OCI-M1 (cell line): ENCODE data around the gene CXADR.

Source experiments
- DNase-seq: peaks from one replicate; lab custom pipeline; 2025; lab: John Stamatoyannopoulos, UW

Gene CXADR

DNA sequence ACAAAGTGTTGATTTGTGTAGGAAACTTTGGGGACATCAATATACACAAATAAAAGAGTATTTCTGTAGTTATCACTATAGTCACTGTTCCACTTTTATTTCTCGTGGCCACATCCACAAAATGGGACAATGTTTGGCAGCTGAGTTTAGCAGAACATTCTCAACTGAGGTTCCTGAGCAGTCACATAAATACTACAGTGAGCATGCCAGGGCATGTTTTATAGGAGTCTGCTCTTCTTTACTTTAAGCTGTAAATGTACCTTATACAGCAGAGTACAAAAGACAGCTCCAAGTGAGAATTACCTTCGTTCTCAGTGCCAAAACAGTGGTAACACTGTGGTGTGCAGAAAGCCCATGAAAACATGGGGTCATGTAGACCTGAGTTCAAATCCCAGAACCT, 94.8 kb downstream of the CXADR start:
- DNase-seq: no peak

DNA sequence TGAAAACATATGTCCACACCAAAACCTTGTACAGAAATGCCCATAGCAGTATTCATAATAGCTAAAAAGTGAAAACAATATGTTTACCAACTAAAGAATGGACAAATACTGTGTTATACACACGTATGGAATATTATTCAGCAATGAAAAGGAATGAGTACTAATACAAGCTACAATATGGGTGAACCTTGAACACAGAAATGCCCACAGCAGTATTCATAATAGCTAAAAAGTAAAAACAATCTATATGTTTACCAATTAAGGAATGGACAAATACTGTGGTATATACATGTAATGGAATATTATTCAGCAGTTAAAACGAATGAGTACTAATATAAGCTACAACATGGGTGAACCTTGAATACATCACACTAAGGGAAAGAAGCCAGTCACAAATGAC, 96.8 kb downstream of the CXADR start:
- no peak for DNase-seq

DNA sequence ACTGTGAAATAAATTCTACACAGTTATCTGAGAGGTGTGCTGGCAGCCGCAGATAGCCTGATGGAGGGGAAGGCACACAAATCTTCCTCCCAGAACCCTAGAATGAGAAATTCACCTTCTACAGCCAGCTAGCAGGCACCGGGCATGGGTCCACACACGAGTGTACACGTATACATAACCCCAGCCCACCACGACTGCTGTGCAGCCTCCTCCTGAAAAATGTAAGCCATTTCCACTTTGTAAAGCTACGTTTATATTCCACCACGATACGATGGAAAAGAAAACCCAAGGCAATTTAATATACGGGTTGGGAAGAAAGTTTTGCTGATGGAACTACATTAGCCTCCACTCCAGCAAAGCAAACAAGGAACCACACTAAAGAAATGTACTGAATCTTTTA, 98.1 kb downstream of the CXADR start:
- DNase-seq: peak; percentile 72

DNA sequence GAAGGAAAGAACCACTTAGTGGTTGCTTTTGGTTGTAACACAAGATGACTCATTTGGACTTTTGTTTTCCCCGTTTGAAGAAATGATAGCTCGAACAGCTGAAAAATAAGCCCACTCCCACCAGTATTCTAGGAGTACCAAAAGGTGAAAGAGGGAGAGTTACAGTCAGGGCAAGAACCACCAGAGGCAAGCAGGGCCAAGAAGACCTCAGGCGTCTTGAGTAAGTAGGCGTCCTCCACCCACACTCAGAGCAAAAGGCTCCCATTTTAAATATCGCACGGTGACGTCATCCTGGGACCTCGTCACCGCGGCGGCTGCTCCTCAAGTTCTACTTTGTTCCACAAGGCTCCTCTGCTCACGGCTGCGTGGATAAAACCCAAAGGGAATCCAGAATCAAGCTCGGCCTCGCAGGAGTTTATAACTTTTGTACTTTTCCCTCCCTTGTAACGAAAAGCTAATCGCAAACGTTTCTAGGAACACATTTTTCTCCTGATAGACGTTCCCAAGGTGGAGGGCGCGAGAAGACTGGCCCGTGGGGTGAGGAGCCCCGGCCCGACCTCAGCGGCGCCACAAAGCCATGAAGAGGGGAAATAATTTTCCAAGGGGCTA, 98.7 kb downstream of the CXADR start:
- peak; percentile 88 for DNase-seq

DNA sequence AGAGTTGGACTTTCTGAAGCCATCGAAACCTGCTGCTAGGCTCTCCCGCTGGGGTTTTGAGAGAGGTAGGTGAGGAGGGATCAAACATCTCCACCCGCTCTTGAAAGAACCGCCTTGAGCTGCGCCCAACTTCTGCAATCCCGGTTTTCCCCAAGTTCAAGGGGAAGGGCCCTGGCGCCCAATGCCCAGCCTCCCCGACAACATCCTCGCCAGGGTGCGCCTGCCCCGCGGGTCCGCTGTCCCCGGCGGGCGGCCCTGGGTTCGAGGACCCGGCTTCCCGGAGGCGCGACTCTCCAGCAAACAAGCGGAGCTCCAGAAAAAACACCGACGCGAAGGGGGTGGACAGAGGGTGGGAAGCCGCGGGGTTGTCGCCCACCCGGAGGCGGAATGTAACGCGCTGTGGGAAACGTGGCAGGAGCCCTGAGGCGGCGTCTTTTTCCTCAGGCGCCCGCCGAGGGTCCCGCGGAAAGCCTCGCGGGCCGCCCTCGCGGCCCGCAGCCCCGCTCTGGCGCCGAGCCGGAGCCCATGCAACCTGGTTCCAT, 99.3 kb downstream of the CXADR start:
- DNase-seq: no peak

DNA sequence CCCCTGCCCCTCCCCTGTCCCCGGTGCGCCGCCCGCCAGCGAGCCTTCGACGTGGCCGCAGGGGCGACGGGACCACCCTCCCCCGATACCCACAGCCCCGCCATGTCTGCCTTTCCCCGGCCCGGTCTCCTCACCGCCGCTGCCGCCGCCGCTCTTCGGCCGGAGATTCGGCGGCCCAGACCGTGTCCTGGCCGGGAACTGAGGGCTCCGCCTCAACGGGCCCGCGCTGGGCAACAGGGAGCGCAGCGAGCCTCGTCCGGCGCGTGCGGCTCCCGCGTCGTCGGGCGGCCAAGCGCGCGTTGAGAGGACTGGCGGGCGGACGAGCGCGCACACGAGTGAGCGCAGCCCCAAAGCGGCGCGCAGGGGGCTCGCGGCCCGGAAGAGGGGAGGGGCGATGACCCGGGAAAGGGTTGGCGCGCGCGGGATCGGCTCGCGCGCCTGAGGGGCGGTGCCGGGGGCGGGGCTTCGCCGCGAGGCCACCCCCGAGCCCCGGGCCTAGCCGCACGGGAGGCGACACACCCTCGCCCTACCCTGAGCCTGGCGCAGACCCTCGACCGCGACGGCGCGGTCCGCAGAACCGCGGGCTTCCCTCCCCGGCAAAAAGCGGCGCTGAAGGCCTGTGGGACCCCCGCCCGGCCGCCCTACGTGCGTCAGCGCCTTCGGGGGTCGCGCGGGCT, 99.9 kb downstream of the CXADR start, which contains the start of gene BTG3:
Gene BTG3, minus strand, starts transcription at position 337 of the 677 bp plus-strand sequence. CDS start 3,757 bp downstream, outside the sequence.
- peak; percentile 83 for DNase-seq

DNA sequence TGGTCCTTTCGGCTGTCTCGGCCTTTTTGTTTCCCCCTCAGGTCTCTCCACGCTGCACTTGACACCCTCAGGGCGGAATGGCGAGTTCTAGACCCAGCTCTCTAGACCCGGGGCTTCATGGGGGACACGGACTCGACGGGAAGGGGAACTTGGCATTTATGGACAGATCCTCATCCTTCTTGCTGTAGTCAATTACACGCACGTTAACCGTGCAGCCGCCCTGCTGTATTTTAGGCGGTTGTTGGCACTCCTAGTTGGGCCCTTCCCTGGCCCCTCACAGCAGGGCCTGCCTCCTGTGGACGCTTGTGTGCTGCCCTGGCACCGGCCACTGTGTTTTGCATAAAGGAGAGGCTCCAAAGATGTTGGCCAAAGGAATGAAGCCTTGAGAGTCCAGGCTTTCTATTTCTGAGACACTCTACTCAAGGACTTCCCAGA, 100.4 kb downstream of the CXADR start:
- no peak for DNase-seq

DNA sequence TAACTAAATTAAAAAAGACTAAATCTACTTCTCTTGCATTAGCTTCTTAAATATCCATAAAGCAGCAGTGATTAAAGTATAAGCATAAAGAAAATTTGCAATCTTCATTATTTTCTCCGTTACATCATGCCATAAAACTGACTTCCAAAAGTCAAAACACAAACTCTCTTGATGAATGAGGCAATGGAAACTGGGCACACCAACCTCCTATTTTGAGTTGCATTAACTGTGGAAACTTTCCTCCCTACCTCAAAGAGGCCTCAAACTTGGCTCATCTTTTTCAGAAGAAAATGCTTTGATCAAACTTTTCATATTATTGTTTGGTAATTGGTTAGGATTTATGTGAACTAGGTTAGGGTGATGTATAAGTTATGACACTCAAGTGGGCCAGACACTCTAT, 104.0 kb downstream of the CXADR start:
- DNase-seq: no peak

DNA sequence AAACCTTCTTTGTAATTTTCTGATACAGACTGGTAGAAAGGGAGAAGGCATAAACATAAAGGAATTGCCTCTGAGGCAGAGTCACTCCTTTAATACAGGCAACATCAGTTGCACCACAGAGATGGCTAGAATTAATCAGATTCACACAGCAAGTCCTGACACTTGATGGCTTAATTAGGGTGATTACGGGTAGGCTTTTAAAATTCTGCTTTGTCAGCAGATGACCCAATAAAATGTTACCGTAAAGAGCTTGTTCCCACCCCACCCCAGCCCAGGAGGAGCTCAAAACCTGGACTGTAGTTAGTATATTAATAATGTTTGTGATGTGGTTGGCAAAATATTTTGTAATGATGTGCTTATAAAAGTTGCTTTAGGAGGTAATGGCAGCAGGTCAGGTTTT, 109.2 kb downstream of the CXADR start:
- DNase-seq: no peak

DNA sequence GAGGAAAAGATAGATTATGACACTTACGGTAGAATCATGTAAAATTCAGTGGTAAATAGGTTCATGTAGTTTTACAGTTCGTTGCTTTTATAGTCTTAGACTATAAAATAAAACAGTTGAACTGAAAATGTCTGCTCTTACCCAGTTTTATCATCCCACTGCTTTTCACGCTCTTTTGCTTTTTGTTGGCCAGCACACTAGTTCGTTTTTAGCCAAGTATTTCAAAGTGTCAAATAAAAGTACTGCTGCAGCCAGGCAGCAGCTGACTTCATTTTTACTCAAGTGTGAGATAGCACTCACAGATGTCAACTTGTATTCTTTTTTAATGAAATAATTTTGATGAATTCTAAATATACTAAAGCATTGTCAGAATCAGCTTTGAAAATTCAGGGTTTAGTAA, 118.4 kb downstream of the CXADR start:
- DNase-seq: no peak

DNA sequence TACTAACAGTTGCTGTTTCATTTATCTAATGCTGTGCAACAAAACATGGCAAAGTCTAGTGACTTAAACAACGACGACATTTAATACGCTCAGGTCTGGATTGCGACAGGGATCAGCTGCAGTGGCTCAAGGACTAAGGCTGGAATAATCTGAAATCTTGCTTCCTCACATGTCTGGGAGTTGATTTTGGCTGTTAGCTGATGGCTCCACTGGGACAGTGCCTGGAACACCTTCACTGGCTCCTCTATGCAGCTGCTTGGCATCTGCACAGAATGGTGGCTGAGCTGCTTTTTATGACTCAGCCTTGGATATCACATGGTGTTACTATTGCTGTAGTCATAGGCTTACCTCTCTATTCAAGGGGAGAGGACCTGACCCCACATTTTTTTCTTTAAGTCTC, 123.9 kb downstream of the CXADR start:
- no peak for DNase-seq

DNA sequence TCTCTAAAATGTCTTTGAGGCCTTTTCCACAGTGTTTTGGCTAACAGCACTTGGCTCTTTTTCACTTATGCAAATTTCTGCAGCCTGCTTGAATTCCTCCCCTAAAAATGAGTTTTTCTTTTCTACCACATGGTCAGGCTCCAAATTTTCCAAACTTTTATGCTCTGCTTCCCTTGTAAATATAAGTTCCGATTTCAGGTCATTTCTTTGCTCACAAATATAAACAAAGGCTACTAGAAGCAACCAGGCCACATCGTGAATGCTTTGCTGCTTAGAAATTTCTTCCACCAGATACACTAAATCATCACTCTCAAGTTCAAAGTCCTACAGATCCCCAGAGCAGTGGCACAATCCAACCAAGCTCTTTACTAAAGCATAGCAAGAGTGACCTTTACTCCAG, 128.0 kb downstream of the CXADR start:
- DNase-seq: no peak
